ENCODE data around the gene TOP2B.

GRCh38 chr3:25563601-25564000 lies 101.1 kb downstream of the TOP2B start:
- TF ChIP-seq, protein P1, sequence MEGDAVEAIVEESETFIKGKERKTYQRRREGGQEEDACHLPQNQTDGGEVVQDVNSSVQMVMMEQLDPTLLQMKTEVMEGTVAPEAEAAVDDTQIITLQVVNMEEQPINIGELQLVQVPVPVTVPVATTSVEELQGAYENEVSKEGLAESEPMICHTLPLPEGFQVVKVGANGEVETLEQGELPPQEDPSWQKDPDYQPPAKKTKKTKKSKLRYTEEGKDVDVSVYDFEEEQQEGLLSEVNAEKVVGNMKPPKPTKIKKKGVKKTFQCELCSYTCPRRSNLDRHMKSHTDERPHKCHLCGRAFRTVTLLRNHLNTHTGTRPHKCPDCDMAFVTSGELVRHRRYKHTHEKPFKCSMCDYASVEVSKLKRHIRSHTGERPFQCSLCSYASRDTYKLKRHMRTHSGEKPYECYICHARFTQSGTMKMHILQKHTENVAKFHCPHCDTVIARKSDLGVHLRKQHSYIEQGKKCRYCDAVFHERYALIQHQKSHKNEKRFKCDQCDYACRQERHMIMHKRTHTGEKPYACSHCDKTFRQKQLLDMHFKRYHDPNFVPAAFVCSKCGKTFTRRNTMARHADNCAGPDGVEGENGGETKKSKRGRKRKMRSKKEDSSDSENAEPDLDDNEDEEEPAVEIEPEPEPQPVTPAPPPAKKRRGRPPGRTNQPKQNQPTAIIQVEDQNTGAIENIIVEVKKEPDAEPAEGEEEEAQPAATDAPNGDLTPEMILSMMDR (tag by site-specific recombination; IDR thresholded peaks at IDR 0.05) = no peak
- TF ChIP-seq ZNF561 (tag by site-specific recombination; IDR thresholded peaks at IDR 0.05; ENCODE audit: borderline replicate concordance) (no peak), ZNF292 (tag by site-specific recombination; IDR thresholded peaks at IDR 0.05; ENCODE audit: borderline replicate concordance, low read depth) (no peak), ZSCAN18 (tag by site-specific recombination; IDR thresholded peaks at IDR 0.05) (no peak), ZNF777 (tag by site-specific recombination; IDR thresholded peaks at IDR 0.05; ENCODE audit: borderline replicate concordance) (no peak), ZSCAN16 (tag by site-specific recombination; IDR thresholded peaks at IDR 0.05) (no peak), ZNF24 (tag by site-specific recombination; IDR thresholded peaks at IDR 0.05) (no peak), ZNF621 (tag by site-specific recombination; IDR thresholded peaks at IDR 0.05) (no peak), ZBTB49 (tag by site-specific recombination; IDR thresholded peaks at IDR 0.05; ENCODE audit: low read depth) (no peak), EGR2 (tag by site-specific recombination; IDR thresholded peaks at IDR 0.05; ENCODE audit: low read depth) (no peak), BCL11B (tag by site-specific recombination; IDR thresholded peaks at IDR 0.05; ENCODE audit: low read depth) (no peak), ZNF416 (tag by site-specific recombination; IDR thresholded peaks at IDR 0.05) (no peak)

All from HEK293 (cell line).